Measurements from ENCODE around the gene WDR27.

DNA sequence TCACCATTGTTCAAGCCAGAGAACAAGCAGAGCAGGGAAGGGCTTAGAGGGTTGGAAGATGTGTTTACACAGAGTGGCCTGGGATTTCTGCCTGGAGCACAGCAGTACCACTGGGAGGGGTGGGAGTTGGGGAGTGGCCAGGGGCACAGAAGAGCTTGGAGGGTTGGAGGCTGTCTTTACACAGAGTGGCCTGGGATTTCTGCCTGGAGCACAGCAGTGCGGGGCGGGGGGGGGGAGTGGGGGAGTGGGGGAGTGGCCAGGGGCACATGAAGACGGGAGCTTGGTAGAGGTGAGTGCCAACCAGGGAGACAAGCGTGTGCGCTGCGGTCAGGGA lies 50.9 kb downstream of the WDR27 start:
- TF ChIP-seq, protein P1, sequence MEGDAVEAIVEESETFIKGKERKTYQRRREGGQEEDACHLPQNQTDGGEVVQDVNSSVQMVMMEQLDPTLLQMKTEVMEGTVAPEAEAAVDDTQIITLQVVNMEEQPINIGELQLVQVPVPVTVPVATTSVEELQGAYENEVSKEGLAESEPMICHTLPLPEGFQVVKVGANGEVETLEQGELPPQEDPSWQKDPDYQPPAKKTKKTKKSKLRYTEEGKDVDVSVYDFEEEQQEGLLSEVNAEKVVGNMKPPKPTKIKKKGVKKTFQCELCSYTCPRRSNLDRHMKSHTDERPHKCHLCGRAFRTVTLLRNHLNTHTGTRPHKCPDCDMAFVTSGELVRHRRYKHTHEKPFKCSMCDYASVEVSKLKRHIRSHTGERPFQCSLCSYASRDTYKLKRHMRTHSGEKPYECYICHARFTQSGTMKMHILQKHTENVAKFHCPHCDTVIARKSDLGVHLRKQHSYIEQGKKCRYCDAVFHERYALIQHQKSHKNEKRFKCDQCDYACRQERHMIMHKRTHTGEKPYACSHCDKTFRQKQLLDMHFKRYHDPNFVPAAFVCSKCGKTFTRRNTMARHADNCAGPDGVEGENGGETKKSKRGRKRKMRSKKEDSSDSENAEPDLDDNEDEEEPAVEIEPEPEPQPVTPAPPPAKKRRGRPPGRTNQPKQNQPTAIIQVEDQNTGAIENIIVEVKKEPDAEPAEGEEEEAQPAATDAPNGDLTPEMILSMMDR (IDR thresholded peaks at IDR 0.05) = no peak
- TF ChIP-seq POLR2AphosphoS5 (IDR thresholded peaks at IDR 0.05) = no peak

All from sigmoid colon (tissue), 4 donors.